Right ventricle myocardium superior (tissue), 1 donor: ENCODE results near the gene RCC2. TPM values are rescaled to one million over a fixed set of nuclear protein-coding genes. Genes with fewer than 3 reads are reported as not detected.

Source experiments
- ATAC-seq: fragments of 200-7000 bp; cut with Tn5 transposase; one replicate; pipeline ENCODE4 v1.9.1; 2020; ENCODE audit warnings: mild to moderate bottlenecking; ENCODE audit not compliant: poor library complexity
- DNase-seq: peaks from one replicate; pipeline ENCODE4 v3.0.0-alpha.2; 2020
- intact Hi-C: fragments of 100-400 bp; cut with DNase I; formaldehyde crosslinking; loops from one replicate; pipeline ENCODE4 v1.11.2; 2022
- total RNA-seq: library from RNA; stranded (reverse); fragmentation: NEBNext Ultra II Directional; extraction: Animal tissue kit (Norgen Biotek cat#: 25700); gene quantifications from one replicate; pipeline ENCODE4 v1.2.1, GENCODE V29; 2021
- donor health status: DM: no; HTN: yes; CAD: no; lungs with severe emphysema.

The RCC2 gene
- total RNA-seq, 1 donor from 2014 or later: 11.3 TPM

- no peak for DNase-seq
- ATAC-seq: no peak
- intact Hi-C loops: no loop called here
Measured at GRCh38 chr1:17359808-17360207, 79.7 kb downstream of the RCC2 start.

- ATAC-seq (no peak), DNase-seq (no peak)
- intact Hi-C loops: no loop called here
Measured at GRCh38 chr1:17359031-17359430, 80.4 kb downstream of the RCC2 start.

GRCh38 chr1:17358557-17358956 lies 80.9 kb downstream of the RCC2 start:
- ATAC-seq (no peak), DNase-seq (no peak)
- intact Hi-C loops: no loop called here

Other genes starting within 250 kb of the RCC2 start
- gene PADI1, start 234.5 kb downstream of the RCC2 start, total RNA-seq: not detected
- gene PADI3, start 190.6 kb downstream of the RCC2 start, total RNA-seq: not detected
- gene PADI4, start 131.5 kb downstream of the RCC2 start, total RNA-seq: 0.48 TPM
- gene PADI6, start 67.5 kb downstream of the RCC2 start, total RNA-seq: not detected
- gene ARHGEF10L, start 100.0 kb upstream of the RCC2 start, total RNA-seq: 55.6 TPM